ENCODE measurements around the gene AURKAIP1.
"Not testable (repeated sequence)": the region's sequence is repeated elsewhere in the genome, so short reads cannot be mapped to it uniquely, and the experiment has no call there.

AURKAIP1 gene

DNA sequence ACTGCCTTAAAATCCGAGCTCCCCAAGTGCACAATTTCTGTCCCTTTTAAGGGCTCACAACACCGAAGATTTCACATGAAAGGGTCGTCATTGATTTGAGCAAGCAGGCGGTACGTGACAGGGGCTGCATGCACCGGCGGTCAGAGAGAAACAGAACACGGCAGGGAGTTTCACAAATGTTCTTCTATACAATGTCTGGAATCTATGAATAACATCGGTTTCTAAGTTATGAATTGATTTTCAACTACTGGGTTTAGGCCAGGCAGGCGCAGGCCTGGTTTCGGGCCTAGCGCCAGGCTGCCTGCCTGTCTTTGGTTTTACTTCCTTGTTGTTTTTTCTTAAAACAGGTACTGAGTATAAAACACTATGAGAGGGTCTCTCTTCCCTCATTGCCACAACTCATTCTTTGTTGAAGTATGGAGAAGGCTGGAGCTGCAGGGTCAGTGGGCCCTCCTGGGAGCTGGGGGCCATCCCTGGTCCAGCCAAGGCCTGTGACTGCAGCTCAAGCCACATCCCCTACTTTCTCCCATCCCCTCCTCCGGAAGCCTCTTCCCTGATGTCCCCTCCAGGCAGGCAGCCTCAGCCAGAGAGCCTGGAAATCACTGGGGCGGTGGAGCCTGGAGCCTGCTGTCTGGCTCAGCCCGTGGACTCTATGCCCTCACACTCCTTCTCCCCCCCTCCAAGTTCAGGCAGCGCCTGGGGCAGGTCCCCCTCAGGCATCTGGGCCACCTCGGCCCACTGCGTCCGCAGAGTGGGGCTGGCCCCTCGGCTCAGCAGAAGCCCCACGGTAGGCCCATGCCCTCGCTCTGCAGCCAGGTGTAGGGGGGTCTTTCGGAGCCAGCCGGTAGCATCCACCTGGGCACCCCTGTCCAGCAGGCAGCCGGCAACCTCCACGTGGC, 43.7 kb upstream of the AURKAIP1 start:
- Histone ChIP-seq H3K79me2 (ENCODE audit: control insufficient read depth, insufficient read depth, low read length, unreplicated experiment) (no peaks in the 10 kb centered on the region), H3K4me1 (ENCODE audit: control insufficient read depth, insufficient read depth, low read length, unreplicated experiment) (peaks cover 9% of the 10 kb centered on the region), H3K27me3 (ENCODE audit: insufficient read depth, low read length) (peaks cover 8% of the 10 kb centered on the region; the same call in 1 of the 2 replicates), H3K4me3 (ENCODE audit: low read depth, low read length) (no peak overlapping the region), H3K27ac (ENCODE audit: low read depth, low read length) (no peak overlapping the region), H2AFZ (ENCODE audit: low read length, unreplicated experiment) (no peak overlapping the region), H3K36me3 (ENCODE audit: insufficient read depth, low read length) (no peaks in the 10 kb centered on the region)

DNA sequence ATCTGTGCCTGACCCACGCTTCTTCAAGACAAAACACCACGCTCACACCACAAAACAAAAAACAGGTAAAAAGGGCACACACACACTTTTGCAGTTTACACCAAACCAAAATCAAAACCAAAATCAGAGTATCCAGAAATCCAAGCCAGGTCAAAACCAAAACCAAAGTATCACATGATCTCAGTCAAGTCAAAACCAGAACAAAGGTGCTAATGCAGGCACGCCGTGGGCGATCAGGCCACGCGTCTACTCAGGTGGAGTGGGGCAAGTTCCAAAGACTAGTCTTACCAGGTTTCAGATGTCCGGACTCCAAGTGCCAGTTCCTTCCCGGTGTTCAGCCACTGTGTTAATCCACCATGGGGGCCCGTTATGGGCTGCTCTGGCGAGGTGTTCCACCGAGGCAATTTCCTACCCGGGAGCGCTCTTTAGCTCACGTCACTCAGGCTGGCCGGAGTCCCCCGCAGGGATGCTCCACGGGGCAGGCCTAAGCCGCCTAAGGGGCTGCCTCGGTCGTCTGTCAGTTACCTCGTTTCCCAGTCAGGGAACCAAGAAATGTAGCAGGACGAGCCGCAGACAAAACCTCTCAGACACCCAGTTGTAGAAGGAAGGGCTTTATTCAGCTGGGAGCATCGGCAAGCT, 42.9 kb upstream of the AURKAIP1 start:
- H3K4me1 ChIP-seq (ENCODE audit: control insufficient read depth, insufficient read depth, low read length, unreplicated experiment); H3K27me3 ChIP-seq (ENCODE audit: insufficient read depth, low read length); H3K36me3 ChIP-seq (ENCODE audit: insufficient read depth, low read length); H3K27ac ChIP-seq (ENCODE audit: low read depth, low read length); H3K4me3 ChIP-seq (ENCODE audit: low read depth, low read length); H2AFZ ChIP-seq (ENCODE audit: low read length, unreplicated experiment); H3K79me2 ChIP-seq (ENCODE audit: control insufficient read depth, insufficient read depth, low read length, unreplicated experiment): not testable (repeated sequence)

DNA sequence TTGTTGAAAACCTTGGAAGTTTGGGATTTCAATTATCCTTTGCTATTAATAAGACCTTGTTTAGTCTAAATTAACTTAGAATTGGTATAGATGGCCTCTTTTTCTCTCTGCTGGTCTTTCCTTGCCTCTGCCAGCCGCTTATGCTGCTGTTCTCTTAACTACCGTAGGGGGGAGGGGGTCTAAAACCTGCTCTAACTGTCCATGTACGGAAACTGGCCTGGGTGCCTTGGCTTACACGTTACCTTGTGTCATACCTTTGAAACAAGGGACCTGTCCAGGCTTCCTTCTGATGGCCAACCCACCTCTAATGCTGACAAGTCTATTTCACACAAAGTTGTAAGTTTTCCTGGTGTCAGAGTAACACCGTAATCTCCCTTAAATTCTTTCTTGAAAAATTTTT, 42.4 kb upstream of the AURKAIP1 start:
- H3K79me2 ChIP-seq (ENCODE audit: control insufficient read depth, insufficient read depth, low read length, unreplicated experiment); H3K27me3 ChIP-seq (ENCODE audit: insufficient read depth, low read length); H2AFZ ChIP-seq (ENCODE audit: low read length, unreplicated experiment); H3K4me1 ChIP-seq (ENCODE audit: control insufficient read depth, insufficient read depth, low read length, unreplicated experiment); H3K27ac ChIP-seq (ENCODE audit: low read depth, low read length); H3K36me3 ChIP-seq (ENCODE audit: insufficient read depth, low read length); H3K4me3 ChIP-seq (ENCODE audit: low read depth, low read length): not testable (repeated sequence)

DNA sequence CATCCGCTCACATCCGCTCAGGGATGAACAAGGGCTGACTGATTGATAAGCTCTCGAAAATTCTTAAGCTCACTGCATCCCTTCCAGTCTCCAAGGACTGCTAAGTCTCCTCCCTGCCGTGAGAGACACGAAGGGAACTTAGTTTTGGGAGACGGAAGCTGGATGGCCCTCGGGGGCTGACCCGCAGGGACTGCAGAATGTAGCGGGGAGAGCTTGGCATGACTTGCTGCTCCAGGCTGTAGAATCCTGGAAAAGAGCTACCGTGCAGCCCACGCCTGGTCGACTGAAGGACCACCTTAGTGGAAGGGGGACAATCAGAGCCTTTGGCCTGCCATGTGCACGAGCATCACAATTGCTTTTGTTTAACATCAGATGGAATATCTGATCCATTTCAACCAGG, 40.7 kb upstream of the AURKAIP1 start:
- Histone ChIP-seq H3K36me3 (ENCODE audit: insufficient read depth, low read length) (no peaks in the 10 kb centered on the region), H2AFZ (ENCODE audit: low read length, unreplicated experiment) (no peak overlapping the region), H3K27ac (ENCODE audit: low read depth, low read length) (no peak overlapping the region), H3K79me2 (ENCODE audit: control insufficient read depth, insufficient read depth, low read length, unreplicated experiment) (no peaks in the 10 kb centered on the region), H3K4me3 (ENCODE audit: low read depth, low read length) (no peak overlapping the region), H3K4me1 (ENCODE audit: control insufficient read depth, insufficient read depth, low read length, unreplicated experiment) (no peaks in the 10 kb centered on the region), H3K27me3 (ENCODE audit: insufficient read depth, low read length) (peaks cover 3% of the 10 kb centered on the region; the same call in 1 of the 2 replicates)

DNA sequence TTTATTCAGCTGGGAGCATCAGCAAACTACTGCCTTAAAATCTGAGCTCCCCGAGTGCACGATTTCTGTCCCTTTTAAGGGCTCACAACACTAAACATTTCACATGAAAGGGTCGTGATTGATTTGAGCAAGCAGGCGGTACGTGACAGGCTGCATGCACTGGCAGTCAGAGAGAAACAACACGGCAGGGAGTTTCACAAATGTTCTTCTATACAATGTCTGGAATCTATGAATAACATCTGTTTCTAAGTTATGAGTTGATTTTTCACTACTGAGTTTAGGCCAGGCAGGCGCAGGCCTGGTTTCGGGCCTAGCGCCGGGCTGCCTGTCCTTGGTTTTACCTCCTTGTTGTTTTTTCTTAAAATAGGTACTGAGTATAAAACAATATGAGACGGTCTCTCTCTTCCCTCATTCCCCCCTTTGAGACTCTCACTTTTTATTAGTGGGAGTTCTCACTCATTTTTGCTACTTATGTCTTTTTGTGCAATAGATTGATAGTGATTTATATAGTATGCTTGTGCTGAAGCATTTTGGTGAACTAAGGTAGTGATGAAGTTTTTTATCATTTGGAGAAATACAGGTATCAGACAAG, 37.4 kb upstream of the AURKAIP1 start:
- H2AFZ ChIP-seq (ENCODE audit: low read length, unreplicated experiment); H3K27me3 ChIP-seq (ENCODE audit: insufficient read depth, low read length); H3K4me1 ChIP-seq (ENCODE audit: control insufficient read depth, insufficient read depth, low read length, unreplicated experiment); H3K4me3 ChIP-seq (ENCODE audit: low read depth, low read length); H3K36me3 ChIP-seq (ENCODE audit: insufficient read depth, low read length); H3K27ac ChIP-seq (ENCODE audit: low read depth, low read length): not testable (repeated sequence)
- peaks cover 21% of the 10 kb centered on the region for H3K79me2 ChIP-seq (ENCODE audit: control insufficient read depth, insufficient read depth, low read length, unreplicated experiment)

DNA sequence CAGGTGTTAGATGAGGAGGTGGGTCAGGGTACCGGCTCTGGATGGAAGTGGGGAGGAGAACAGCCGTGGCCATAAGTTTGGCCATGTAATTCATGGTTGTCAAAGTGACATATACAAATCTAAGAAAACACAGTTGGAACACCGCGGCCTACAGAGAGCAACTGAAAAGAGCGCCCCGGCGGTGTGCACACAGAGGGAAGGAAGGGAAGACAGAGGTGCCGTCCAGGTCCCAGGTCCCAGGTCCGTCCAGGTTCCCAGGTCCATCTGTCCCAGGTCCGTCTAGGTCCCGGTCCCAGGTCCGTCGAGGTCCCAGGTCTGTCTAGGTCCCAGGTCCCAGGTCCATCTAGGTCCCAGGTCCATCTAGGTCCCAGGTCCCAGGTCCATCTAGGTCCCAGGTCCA, 36.6 kb upstream of the AURKAIP1 start:
- Histone ChIP-seq H3K36me3 (ENCODE audit: insufficient read depth, low read length) (peaks cover 3% of the 10 kb centered on the region; the same call in 1 of the 2 replicates), H3K4me3 (ENCODE audit: low read depth, low read length) (no peak overlapping the region), H2AFZ (ENCODE audit: low read length, unreplicated experiment) (no peak overlapping the region), H3K27me3 (ENCODE audit: insufficient read depth, low read length) (no peaks in the 10 kb centered on the region), H3K79me2 (ENCODE audit: control insufficient read depth, insufficient read depth, low read length, unreplicated experiment) (peaks cover 28% of the 10 kb centered on the region), H3K27ac (ENCODE audit: low read depth, low read length) (no peak overlapping the region), H3K4me1 (ENCODE audit: control insufficient read depth, insufficient read depth, low read length, unreplicated experiment) (peaks cover 4% of the 10 kb centered on the region)

DNA sequence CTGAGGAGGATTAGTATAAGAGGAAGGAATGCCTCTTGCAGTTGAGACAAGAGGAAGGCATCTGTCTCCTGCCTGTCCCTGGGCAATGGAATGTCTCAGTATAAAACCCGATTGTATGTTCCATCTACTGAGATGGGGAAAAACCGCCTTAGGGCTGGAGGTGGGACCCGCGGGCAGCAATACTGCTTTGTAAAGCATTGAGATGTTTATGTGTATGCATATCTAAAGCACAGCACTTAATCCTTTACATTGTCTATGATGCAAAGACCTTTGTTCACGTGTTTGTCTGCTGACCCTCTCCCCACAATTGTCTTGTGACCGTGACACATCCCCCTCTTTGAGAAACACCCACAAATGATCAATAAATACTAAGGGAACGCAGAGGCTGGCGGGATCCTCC, 35.2 kb upstream of the AURKAIP1 start:
- not testable (repeated sequence) for H3K4me3 ChIP-seq (ENCODE audit: low read depth, low read length); H3K27ac ChIP-seq (ENCODE audit: low read depth, low read length); H3K27me3 ChIP-seq (ENCODE audit: insufficient read depth, low read length); H2AFZ ChIP-seq (ENCODE audit: low read length, unreplicated experiment); H3K36me3 ChIP-seq (ENCODE audit: insufficient read depth, low read length)
- peaks cover 12% of the 10 kb centered on the region for H3K4me1 ChIP-seq (ENCODE audit: control insufficient read depth, insufficient read depth, low read length, unreplicated experiment)
- peaks cover 42% of the 10 kb centered on the region for H3K79me2 ChIP-seq (ENCODE audit: control insufficient read depth, insufficient read depth, low read length, unreplicated experiment)

DNA sequence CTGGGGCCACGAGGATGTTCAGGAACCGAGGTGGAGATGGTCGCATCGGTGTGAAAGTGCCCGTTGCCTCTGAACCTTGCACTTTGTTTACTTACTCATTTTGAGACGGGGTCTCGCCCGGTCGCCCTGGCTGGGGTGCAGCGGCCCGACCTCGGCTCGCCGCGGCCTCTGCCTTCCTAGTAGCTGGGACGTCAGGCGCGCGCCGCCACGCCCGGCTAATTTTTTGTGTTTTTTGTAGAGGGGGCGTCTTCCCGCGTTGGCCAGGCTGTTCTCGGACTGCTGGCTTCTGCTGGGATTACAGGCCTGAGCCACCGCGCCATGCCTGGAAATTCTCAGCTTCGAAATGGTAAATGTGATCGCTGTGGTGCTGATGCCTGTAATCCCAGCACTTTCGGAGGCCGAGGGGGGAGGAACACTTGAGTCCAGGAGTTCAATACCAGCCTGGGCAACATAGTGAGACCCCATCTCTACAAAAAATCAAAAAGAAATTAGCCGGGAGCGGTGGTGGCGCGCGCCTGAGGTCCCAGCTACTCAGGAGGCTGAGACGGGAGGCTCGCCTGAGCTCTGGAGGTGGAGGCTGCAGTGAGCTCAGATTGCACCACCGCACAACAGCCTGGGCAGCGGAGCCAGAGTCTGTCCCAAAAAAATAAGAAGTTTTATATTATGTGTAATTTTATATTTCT, 32.8 kb upstream of the AURKAIP1 start:
- H3K4me3 ChIP-seq (ENCODE audit: low read depth, low read length) = peak overlapping the region; percentile 91
- peaks cover 47% of the 10 kb centered on the region for H3K79me2 ChIP-seq (ENCODE audit: control insufficient read depth, insufficient read depth, low read length, unreplicated experiment)
- H3K36me3 ChIP-seq (ENCODE audit: insufficient read depth, low read length) = peaks cover 10% of the 10 kb centered on the region
- H2AFZ ChIP-seq (ENCODE audit: low read length, unreplicated experiment) = peak overlapping the region; percentile 27
- H3K27ac ChIP-seq (ENCODE audit: low read depth, low read length) = peak overlapping the region; percentile 67
- H3K4me1 ChIP-seq (ENCODE audit: control insufficient read depth, insufficient read depth, low read length, unreplicated experiment) = peaks cover 12% of the 10 kb centered on the region
- H3K27me3 ChIP-seq (ENCODE audit: insufficient read depth, low read length) = no peaks in the 10 kb centered on the region

DNA sequence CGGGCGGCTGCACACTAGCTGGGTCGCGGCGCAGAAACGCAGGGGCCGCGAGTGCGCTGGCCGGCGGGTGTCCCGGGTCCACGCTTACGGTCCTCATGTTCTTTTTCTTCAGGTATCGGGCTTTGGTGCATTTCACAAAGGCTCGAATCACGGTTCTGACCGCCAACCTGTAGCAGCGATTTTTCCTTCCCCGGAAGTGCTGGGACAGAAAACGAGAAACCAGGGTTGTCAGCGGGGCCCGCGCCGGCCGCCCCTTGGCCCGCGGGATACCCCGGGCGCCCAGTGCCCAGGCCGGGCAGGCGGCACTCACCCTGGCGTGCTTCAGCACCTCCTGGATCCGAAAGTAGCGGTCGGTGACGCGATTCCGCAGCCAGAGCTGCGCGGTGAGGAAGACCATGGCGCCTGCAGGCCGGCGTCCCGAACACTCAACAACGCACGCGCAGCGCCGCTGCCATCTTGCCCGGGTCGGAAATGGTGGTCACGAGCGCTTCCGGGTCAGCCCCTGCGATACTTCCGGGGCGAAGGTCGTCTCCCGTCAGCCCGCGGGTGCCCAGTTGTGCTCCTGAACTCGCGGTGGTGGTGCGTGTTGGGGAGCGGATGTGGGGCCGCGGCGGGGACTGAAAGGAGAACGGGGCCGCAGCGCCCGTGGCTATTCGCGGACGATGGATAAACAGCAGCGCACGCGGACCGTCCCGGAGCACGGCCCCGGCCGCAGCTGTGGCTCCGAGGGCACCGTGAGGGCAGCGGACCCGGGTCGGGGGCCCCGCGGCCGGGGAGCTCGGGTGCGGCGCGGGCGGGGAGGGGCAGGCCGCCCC, 32.0 kb upstream of the AURKAIP1 start, which contains the start of gene MRPL20:
MRPL20 (minus strand) TSS at position 473 of the 815 bp plus-strand sequence; CDS start at position 397, 76 bp downstream.
- H3K27ac ChIP-seq (ENCODE audit: low read depth, low read length) = peak within 1 kb of the TSS; percentile 67

More for the DNA sequence above, 32.0 kb upstream of the AURKAIP1 start, which contains the start of gene MRPL20:
- Histone ChIP-seq H3K4me1 (ENCODE audit: control insufficient read depth, insufficient read depth, low read length, unreplicated experiment) (peaks cover 12% of the 10 kb centered on the region), H3K4me3 (ENCODE audit: low read depth, low read length) (peak within 1 kb of the TSS; percentile 91), H2AFZ (ENCODE audit: low read length, unreplicated experiment) (peak within 1 kb of the TSS; percentile 74), H3K36me3 (ENCODE audit: insufficient read depth, low read length) (peaks cover 14% of the 10 kb centered on the region), H3K79me2 (ENCODE audit: control insufficient read depth, insufficient read depth, low read length, unreplicated experiment) (peaks cover 47% of the 10 kb centered on the region), H3K27me3 (ENCODE audit: insufficient read depth, low read length) (no peaks in the 10 kb centered on the region)

Data from ACC112 (cell line).